Tibial artery (tissue), 4 donors: ENCODE results near the gene CYP3A4.

Source experiments
- DNase-seq, 2 donors: peaks; one replicate each; pipeline ENCODE4 v3.0.0-alpha.2; 2019
- H3K27ac ChIP-seq, 2 donors: fragments of 200-600 bp; sonication (generic) in 1 of 2; 1 replicate in 1 of 2; 2 replicates in 1 of 2; pipeline ENCODE4 v1.5.1; 2018 to 2019; ENCODE audit warnings: mild to moderate bottlenecking in 1 of 2
- H3K27me3 ChIP-seq, 2 donors: fragments of 200-600 bp; sonication (generic) in 1 of 2; one replicate each; pipeline versions ENCODE4 v1.5.1 to v1.6.0; 2016 to 2019
- H3K36me3 ChIP-seq, 3 donors: fragments of 200-600 bp; sonication (generic) in 2 of 3; one replicate each; pipeline ENCODE4 v1.5.1; 2016 to 2019; ENCODE audit warnings: mild to moderate bottlenecking in 2 of 3
- H3K4me1 ChIP-seq, 4 donors: fragments of 200-600 bp; sonication (generic) in 2 of 4; 1 replicate in 3 of 4; 2 replicates in 1 of 4; pipeline ENCODE4 v1.5.1; 2016 to 2019
- H3K4me3 ChIP-seq, 2 donors: fragments of 200-600 bp; sonication (generic) in 1 of 2; 1 replicate in 1 of 2; 2 replicates in 1 of 2; pipeline ENCODE4 v1.5.1; 2018 to 2019; ENCODE audit warnings: mild to moderate bottlenecking in 2 of 2
- H3K9me3 ChIP-seq, 3 donors: fragments of 200-600 bp; sonication (generic) in 1 of 3; one replicate each; pipeline ENCODE4 v1.5.1; 2016 to 2019
- intact Hi-C: fragments of 100-400 bp; cut with DNase I; formaldehyde crosslinking; loops from one replicate; pipeline ENCODE4 v1.15.0; 2023; ENCODE audit warnings: low total_unique reads
- TF ChIP-seq, protein P1 (sequence below), 2 experiments: fragments of 200-600 bp in 1 of 2; fragments of 450-650 bp in 1 of 2; IDR thresholded peaks; one replicate each; pipeline ENCODE4 v1.5.1; 2017 to 2019; ENCODE audit warnings: antibody characterized with exemption in 2 of 2, mild to moderate bottlenecking in 1 of 2, moderate library complexity in 1 of 2

The CYP3A4 gene

GRCh38 chr7:99827040-99827778 lies 43.2 kb upstream of the CYP3A4 start:
- Histone ChIP-seq H3K4me1 (no peaks in the 10 kb centered on the region), H3K36me3 (no peaks in the 10 kb centered on the region), H3K27ac (no peak overlapping the region), H3K9me3 (no peaks in the 10 kb centered on the region), H3K27me3 (no peaks in the 10 kb centered on the region), H3K4me3 (no peak overlapping the region)
- intact Hi-C loops = no loop called here
- DNase-seq = no peak
- TF ChIP-seq, protein P1, sequence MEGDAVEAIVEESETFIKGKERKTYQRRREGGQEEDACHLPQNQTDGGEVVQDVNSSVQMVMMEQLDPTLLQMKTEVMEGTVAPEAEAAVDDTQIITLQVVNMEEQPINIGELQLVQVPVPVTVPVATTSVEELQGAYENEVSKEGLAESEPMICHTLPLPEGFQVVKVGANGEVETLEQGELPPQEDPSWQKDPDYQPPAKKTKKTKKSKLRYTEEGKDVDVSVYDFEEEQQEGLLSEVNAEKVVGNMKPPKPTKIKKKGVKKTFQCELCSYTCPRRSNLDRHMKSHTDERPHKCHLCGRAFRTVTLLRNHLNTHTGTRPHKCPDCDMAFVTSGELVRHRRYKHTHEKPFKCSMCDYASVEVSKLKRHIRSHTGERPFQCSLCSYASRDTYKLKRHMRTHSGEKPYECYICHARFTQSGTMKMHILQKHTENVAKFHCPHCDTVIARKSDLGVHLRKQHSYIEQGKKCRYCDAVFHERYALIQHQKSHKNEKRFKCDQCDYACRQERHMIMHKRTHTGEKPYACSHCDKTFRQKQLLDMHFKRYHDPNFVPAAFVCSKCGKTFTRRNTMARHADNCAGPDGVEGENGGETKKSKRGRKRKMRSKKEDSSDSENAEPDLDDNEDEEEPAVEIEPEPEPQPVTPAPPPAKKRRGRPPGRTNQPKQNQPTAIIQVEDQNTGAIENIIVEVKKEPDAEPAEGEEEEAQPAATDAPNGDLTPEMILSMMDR (IDR thresholded peaks at IDR 0.05) = no peak

DNA sequence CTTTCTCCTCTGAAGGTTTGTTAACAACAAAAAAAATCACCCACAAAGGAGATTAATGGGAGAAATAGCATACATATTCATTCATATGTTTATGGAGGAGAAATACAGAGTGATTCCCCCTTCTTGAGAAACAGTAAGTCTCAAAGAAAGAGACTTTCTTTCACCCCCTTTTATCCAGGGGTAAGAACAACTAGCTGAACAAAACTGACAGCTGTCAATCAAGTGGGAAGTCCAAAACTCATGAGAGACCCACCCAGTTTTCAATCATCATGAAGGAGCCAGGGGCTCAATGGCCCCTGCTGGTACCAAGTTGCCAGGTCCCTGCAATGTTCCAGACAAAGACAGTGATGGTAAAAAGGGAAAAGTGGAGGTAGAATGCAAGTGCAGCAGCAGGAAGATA lies 41.9 kb upstream of the CYP3A4 start:
- no peak overlapping the region for H3K4me3 ChIP-seq
- no peaks in the 10 kb centered on the region for H3K27me3 ChIP-seq
- DNase-seq = no peak
- no peak overlapping the region for H3K27ac ChIP-seq
- TF ChIP-seq, protein P1 (IDR thresholded peaks at IDR 0.05) = no peak
- H3K36me3 ChIP-seq = no peaks in the 10 kb centered on the region
- intact Hi-C loops = no loop called here
- H3K9me3 ChIP-seq = no peaks in the 10 kb centered on the region
- H3K4me1 ChIP-seq = no peaks in the 10 kb centered on the region

DNA sequence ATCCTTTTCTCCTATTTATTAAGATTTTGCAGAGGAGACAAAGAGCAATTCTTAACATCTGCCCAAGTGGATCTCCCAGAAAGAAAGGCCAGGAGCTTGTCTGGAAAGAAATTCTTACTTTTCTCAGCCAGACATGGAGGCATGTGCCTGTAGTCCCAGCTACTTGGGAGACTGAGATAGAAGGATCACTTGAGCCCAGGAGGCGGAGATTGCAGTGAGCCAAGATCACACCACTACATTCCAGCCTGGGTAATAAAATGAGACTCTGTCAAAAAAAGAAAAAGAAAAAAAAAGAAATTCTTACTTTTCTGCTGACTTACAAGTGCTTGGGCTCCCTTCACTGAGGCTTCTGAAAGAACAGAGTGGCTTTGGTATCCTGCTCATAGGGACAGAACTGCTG lies 41.5 kb upstream of the CYP3A4 start:
- H3K36me3 ChIP-seq = no peaks in the 10 kb centered on the region
- H3K4me1 ChIP-seq = no peaks in the 10 kb centered on the region
- no peaks in the 10 kb centered on the region for H3K9me3 ChIP-seq
- TF ChIP-seq, protein P1 (IDR thresholded peaks at IDR 0.05) = no peak
- H3K27me3 ChIP-seq = no peaks in the 10 kb centered on the region
- intact Hi-C loops = no loop called here
- no peak overlapping the region for H3K4me3 ChIP-seq
- no peak overlapping the region for H3K27ac ChIP-seq
- DNase-seq = no peak

DNA sequence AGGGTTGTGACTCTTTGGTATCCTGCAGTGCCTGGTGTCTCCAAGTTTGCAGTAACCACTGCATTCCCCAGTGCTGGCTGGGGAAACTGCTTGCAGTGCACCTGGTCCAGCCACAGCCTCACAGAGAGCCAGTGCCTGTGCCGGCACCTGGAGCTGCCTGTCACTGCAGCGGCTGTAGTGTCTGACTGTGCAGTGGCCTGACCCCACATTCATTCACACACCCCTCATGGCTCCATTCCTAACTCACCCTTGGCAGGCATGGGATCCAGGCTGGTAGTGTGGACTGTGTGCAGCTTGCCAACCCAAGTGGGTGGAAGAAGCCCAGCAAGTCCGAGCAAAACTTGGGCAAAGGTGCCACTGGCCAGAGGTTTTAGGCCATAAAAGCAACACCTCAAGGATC lies 40.1 kb upstream of the CYP3A4 start:
- H3K4me1 ChIP-seq = no peaks in the 10 kb centered on the region
- intact Hi-C loops = no loop called here
- H3K36me3 ChIP-seq = no peaks in the 10 kb centered on the region
- H3K27ac ChIP-seq = no peak overlapping the region
- DNase-seq = no peak
- H3K9me3 ChIP-seq = no peaks in the 10 kb centered on the region
- H3K27me3 ChIP-seq = no peaks in the 10 kb centered on the region
- H3K4me3 ChIP-seq = no peak overlapping the region
- TF ChIP-seq, protein P1 (IDR thresholded peaks at IDR 0.05) = no peak

DNA sequence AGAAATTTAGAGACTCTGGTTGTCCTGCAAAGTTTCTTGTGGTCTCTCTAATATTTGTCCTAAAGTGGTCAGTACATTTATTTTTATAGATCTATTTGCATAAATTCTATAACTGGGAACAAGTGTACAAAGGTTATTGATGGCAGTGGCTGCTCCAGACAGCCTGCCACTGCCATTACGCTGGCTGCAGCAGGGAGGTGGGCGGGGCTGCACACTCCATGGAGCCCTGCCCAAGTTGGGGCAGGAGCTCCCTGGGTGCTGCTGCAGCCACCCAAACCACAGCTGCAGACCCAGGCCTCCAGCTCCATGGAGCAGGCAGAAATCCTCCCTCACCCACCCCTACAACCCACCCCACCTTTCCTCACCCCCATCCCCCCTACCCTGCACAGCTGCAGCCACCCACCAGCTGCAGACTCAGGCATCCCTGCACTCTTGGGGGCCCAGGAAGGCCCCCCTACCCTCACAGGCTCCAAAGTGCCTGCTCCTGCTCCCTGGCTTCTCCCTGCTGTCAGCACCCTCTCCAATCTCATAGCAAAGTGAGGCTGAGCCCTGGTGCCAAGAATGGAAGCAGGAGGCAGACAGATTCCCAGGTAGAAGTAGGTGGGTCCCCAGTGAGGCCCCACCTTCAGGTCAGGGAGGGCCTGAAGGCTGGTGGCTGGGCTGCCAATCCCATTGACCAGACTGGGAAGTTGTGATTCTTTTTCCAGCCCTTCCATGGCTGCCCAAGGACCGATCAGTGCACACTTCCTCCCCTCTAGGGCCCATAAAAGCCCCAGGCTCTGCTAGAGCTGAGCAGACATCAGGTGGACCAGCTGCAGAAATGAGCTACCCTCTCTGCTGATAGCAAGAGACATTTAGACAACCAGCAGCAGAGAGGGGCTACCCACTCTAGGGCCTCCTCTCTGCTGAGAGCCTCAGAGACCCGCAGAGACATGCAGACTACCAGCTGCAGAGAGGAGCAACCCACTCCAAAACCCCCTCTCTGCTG lies 39.0 kb upstream of the CYP3A4 start:
- Histone ChIP-seq H3K27me3 (no peaks in the 10 kb centered on the region), H3K27ac (no peak overlapping the region), H3K4me3 (no peak overlapping the region), H3K36me3 (no peaks in the 10 kb centered on the region), H3K9me3 (no peaks in the 10 kb centered on the region), H3K4me1 (no peaks in the 10 kb centered on the region)
- no peak for DNase-seq
- TF ChIP-seq, protein P1 (IDR thresholded peaks at IDR 0.05) = no peak
- intact Hi-C loops = no loop called here
